Adrenal gland (tissue), 5 donors: ENCODE results near the gene GPATCH2L.

Experiments
- CTCF ChIP-seq, 6 experiments: fragments of 450-650 bp in 4 of 6; fragments of 200-600 bp in 2 of 6; sonication (generic) in 1 of 6; IDR thresholded peaks; 1 replicate in 5 of 6; 2 replicates in 1 of 6; pipeline versions ENCODE4 v1.5.1 to v1.8.0; 2016 to 2021; ENCODE audit warnings: antibody characterized with exemption in 6 of 6, mild to moderate bottlenecking in 2 of 6, moderate library complexity in 1 of 6
- POLR2A ChIP-seq, 2 donors: fragments of 450-650 bp; IDR thresholded peaks; one replicate each; pipeline ENCODE4 v1.6.1; 2017; ENCODE audit warnings: antibody characterized with exemption in 2 of 2, mild to moderate bottlenecking in 2 of 2, moderate library complexity in 1 of 2
- donor health status: DM: no; HTN: no; CAD: no.

- TF ChIP-seq CTCF (IDR thresholded peaks at IDR 0.05) (no peak), POLR2A (IDR thresholded peaks at IDR 0.05) (no peak)
These were observed 33.8 kb upstream of the GPATCH2L start for GRCh38 chr14:76117789-76118484.
